ENCODE data around the gene HACD3.

GRCh38 chr15:65611888-65612615 lies 81.8 kb downstream of the HACD3 start:
- no peak for TF ChIP-seq CTCF (IDR thresholded peaks at IDR 0.05; ENCODE audit: poor library complexity)
- no peak for TF ChIP-seq EZH2 (IDR thresholded peaks at IDR 0.05; ENCODE audit: borderline replicate concordance)
